Measurements from ENCODE around the gene DDB1.

Gene DDB1

DNA sequence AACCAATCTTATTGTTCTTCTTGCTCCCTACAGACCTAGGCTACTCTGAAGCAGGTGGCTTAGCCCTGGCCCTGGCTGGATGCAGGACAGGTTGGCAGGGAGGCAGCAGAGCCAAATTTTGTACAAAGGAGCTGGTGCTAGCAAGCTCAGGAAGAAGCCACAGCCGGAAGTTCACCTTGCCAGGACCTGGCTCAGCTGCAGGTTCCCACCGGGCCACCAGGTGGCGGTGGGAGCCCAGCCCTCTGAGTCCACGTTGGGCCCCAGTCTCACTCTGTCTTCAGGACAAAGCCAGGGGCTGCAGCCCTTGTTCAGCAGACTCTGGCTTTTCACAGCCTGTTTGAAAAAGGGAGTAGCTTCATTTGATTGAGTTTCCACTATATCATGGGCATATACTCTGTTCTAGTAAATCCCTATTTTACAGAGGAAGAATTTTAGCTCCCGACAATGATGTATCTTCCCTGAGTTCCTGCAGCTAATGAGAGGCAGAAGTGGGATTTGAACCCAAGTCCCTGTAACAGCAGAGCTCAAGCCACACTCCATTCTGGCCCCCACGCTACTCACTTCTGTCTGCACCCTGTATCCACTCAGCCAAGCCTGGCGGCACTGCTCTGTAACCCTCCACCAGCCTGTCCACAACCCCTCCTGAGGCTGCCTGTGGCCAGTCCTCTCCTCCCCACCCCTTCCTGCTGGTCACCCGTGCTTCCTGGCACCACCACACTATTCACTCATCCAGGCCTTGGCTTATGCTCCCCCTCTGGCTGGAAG lies 3.4 kb upstream of the DDB1 start:
- peak; percentile 46 for DNase-seq (ENCODE audit: low spot score)

DNA sequence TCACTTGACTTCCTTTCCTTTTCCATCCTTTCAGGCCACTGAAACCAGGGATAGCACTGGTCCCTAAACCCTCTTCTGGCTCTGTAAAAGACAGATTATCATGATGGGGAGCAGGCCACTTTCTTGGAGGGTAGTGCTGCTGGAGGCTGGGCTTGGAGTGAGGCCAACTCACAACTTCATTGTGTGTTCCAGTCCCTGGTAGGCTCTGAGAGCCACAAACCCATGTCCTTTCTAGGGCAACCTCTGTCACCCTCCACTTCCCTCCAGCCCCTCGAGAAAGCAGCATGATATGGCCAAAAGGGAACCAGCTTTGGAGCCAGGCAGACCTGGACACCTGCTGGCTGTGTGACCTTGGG lies 2.4 kb upstream of the DDB1 start:
- DNase-seq (ENCODE audit: low spot score) = no peak

DNA sequence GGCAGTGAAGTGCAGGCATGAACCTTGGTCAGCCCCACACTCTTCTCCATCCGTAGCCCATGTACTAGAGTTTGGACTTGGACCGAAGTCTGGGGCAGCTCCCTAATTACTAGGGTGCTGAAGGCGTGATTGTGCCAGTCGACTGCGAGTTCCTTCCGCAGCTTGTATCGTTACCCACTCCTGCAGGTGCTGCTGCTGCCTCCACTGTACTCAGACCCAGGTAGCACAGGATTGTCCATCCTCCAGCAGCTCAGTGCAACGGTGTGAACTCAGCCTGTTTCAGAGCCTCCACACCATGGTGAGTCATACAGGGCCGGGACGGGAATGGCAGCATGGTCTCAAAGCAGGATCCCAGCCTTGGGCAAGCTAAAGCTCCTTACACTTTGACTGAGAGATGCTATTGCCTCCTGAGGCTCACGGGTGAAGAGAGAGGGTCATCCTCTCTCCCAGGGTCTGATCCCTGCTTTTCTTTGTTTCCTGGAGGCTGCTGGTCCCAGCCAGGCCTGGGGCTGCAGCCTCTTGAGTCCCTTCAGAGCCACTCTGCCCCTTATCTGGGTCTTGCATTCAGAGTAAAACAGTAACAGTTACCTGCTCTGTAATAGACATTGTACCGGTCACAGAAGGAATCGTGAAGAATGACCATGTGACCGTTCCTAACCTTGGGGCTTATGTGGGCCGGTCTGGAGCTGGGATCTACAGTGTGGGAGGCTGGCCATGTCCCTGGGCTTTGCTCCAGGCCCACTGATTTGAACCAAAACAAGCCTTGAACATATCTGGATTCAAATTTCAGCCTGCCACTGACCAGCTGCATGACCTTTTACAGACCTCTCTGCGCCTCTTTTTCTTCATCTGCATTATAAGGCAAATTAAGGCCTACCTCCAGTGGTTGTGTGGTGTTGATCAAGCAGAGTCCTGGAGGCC lies 1.8 kb upstream of the DDB1 start:
- no peak for DNase-seq (ENCODE audit: low spot score)

DNA sequence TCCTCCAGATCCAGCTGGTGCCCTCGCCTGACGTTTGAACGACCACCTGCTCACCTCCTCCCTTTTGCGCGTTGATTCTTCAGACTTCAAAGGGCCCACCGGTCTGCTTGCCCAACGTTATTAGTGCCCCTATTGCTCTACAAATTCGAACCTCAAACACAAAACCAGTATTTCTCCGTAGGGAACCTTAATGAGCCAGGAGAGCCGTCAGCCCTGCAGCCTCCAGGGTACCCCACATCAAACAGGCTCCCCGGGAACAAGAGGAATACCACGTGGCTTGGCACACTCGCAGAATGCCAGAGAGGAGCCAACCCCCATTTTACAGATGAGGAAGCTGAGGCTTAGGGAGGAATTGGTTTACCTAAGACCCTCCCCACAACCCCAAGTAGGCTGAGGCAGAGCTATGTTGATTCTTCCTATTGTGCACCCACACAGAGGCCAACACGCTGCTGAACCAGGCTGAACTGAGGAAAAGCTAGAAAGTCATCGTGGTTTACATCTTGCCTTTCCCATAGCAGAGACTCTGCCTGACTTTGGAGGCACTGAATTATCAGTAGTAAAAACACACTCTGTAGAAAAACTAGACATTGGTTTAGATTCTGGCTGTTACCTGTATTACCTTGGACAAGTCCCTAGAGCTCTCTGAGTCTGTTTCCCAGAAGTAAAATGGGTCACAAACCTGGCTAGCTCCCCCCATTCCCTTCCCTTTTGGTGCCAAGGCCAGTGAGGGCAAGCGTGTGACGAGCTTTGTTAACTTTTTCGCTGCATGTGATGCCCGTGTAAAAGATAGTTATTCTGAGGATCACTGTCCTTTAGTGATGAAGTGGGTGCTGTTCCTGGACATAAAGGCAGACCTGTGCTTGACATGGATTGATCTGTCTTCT lies 887 bp upstream of the DDB1 start:
- no peak for DNase-seq (ENCODE audit: low spot score)

DNA sequence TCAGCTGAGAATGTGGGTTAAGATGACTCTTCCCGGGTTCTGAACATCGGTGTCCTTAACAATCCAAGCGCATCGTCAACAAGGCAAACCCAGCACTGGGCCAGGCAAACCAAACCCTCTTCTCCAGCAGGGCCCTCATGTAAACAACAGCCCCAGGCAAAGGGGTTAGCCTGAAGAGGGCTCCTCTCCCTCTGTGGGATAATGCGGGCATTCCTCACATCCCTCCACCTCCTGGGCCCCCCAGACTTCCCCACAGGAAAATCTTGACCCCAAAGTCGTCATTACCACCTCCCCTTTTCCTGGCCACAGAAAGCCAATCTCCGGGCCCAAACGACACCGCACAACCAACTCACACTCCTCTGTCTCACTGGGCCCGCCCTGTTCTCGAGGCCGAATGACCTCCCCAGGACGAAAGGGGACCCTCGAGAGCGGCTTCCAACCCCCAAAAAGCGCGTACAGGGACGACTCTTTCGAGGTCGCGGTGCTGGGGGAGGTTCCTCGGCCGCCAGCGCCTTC lies 566 bp downstream of the DDB1 start:
- no peak for DNase-seq (ENCODE audit: low spot score)

DNA sequence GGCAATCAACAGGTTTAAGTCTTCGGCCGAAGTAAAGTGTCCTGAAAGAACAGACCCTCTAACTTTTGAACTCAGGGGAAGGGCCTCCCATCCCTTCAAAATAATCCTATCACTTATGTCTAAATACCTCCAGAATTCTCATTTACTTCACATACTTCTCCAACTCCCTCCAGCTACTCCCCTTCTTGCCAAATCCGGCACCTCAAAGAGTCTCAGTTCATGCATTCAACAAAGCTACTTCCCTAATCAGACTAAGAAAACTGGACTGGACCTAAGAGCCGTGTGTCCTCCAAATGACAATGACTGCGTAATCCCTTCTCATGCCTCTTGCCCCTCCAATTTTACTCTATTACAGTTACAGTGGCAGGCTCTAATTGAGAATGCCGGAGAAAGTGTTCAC lies 1.3 kb downstream of the DDB1 start:
- DNase-seq (ENCODE audit: low spot score) = no peak

DNA sequence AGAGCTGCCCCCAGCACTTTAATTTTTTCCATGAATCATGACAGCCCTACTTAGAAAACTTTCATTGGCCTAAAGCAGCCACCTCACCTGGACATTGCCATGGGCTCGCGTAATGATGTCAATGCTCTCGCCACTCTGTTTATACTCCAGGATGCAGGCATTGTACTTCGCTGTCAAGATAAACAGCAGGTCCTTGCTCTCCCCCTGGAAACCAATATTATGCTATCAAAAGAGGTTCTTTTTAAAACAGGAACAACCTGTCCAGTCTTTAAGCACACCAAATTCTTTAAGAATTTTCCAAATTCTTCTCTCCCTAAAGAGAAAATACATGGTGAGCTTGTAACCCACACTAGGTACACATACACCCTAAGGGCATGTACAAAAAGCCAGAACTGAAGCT lies 3.0 kb downstream of the DDB1 start:
- DNase-seq (ENCODE audit: low spot score) = no peak

DNA sequence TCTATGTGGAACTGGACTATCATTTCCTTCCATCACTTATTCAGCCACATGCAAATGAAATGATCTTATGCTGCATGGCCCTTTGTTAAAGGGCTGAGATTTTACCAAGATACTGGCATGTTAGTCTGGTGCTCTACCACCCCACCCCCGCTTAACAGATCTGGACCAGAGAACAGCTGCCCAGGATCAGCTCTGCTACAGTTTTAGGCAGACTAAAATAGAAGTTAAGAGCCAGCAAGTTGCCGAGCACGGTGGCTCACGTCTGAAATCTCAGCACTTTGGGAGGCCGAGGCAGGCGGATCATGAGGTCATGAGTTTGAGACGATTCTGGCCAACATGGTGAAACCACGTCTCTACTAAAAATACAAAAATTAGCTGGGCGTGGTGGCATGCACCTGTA lies 4.6 kb downstream of the DDB1 start:
- no peak for DNase-seq (ENCODE audit: low spot score)

DNA sequence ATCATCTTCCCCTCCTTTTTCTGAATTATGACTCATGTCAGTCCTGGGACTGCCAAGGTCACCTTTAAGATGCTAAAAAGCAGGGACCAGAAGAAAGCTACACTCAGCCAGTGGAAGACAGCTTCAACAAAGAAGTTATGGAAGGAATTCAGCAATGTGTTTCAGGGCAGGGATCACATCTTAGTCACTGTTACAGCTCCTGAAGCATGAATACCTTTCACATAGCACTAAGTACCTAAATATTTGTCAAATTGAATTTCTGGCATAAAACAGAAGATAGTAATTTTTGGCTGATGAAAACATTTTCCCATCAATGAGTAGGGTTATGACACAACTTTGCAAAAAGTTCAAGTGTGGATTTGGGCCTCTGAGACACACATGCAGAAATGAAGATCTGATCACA lies 5.2 kb downstream of the DDB1 start:
- no peak for DNase-seq (ENCODE audit: low spot score)

DNA sequence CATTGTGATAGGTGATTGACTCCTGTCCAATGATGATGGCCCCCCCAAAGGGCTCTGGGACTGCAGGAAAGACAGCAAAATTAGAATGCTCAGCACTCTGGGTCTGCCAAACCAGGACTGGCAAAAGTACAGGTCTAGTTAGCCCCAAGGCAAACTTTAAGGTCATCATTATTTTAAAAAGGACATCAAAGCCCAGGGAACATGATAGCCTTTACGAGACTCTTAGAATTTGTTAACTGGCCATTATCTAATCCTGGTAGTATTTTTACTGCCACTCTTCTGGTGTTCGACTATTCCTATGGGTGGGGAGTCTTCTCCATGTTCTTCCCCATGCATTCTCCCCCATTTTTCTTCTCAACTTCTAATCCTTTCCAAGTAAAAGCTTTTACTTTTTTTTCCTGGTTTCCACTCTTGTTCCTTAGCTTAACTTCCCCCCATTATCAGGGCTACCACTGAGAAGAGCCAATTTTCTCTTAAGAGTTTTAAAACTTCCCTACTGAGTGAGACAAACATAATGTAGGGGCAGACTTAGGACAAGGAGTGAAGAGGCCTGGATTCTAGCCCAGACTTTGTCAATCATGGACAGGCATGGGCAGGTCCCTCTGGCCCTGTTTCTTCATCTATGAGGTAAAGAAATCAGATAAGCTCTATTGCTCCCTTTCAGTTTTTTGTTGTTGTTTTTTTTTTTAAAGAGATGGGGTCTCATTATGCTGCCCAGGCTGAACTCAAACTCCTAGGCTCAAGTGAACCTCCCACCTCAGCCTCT lies 7.1 kb downstream of the DDB1 start:
- no peak for DNase-seq (ENCODE audit: low spot score)

DNA sequence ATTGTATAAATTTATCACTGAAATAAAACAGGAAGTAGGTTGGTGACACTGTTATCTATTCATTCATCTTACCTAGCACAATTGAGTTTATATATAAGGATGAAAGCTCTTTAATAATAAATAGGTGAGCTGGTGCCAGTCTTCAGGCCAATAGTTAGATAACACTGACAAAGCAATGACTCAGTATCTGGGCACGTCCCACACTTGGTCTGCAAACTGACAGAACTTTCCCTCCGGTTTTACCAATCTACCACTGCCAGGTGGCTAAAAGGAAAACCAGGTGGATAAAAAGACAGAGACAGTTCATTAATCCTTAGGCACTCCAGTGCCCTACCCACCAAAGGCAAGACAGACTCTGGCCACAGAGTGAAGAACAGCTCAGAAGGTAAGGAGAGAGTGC lies 17.6 kb downstream of the DDB1 start:
- DNase-seq (ENCODE audit: low spot score) = no peak

DNA sequence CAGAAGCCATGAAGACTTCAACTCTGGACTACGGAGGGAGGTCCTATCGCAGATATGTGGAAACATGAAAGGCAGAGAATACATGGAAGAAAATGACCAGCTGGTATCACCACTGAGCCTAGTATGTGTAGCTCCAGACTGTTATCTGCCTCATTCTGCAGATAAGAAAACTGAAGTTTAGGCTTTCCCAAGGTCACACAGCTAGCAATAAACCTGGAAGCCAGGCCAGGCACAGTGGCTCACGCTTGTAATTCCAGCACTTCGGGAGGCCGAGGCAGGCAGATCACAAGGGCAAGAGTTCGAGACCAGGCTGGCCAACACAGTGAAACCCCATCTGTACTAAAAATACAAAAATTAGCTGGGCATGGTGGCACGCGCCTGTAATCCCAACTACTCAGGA lies 22.2 kb downstream of the DDB1 start:
- no peak for DNase-seq (ENCODE audit: low spot score)

DNA sequence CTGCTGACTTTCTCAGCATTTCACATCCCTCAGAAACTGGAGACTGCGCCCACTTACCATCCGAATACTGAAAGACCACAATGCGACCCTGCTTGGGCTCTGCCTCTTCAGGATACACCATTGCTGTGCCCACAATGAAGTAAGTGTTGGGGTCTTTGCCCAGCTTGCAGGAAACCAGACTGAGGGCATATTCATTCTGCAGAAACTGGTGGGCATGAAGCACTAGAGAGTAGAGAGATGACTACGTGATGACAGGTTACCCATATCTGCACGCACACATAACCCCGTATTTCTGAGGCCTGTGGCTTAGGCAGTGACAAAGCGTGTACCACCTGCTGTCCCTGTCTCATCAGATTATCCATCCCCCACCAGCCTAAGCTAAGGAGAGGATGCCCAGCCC lies 23.2 kb downstream of the DDB1 start:
- DNase-seq (ENCODE audit: low spot score) = no peak

DNA sequence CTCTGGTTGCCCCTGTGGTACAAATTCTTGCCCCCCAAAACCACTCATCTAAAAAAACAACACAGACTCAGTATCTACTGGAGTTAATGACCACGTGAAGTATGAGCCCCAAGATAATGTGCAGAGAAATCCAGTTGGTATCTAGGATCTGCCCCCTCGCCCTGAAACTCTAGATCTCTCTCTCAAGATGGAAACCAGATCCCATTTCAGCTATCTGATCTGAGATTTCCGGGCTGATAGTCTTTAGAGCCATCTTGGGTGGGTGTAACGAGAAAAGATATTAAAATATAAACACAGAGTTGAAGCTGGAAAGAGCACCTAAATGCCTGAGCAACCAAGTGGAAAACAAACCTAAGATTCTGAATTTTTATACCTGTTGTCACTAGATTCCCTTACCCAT lies 23.8 kb downstream of the DDB1 start:
- no peak for DNase-seq (ENCODE audit: low spot score)

DNA sequence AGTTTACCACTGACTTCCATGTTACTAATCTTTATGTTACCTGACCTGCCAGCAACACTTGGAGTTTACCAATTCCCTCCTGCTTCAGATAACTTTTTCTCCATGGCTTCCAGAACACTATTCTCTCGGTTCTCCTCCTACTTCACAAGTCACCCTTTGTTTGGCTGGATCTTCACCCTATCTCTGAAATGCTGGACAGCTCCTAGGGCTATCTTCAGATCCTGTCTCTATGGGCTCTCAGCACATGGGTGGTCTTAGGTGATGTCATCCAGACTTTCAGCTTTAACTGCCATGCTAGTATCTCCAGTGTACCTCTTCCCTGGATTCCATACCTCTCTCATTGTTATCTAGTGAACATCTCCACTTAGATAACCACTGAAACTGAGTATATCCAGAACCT lies 25.6 kb downstream of the DDB1 start:
- DNase-seq (ENCODE audit: low spot score) = no peak

DNA sequence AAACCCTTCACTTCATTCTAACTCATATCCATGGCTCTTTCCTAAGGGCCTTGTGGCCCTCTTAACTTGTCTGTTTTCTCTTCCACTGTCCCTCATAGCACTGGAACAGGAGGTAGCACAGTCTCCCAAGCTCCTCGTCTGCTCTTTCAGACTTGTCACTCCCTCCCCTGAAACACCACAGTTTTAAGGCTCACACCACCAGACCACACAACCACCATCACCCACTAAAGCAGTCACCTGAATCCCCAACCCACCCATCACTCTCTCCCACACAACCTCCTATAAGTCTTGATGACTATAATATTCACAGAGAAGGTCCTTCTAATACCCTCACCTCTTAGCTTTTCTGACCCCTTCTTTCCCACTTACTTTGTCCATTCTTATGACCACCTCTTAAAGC lies 26.7 kb downstream of the DDB1 start:
- DNase-seq (ENCODE audit: low spot score) = no peak

DNA sequence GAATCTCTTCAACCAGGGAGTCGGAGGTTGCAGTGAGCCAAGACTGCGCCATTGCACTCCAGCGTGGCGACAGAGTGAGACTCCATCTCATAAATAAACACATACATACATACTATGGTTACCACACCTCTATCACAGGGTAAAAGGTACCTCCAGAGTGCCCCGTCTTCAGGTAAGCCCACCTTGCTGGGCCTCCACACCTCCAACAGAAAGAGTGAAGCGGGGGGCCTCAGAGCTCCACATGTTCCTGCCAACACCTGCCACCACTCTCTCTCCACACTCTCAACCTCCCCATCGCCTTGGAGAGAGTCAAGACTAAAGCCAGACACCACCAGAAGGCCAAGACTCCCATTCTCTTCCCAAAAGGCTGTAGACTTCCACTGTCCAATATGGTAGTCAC lies 27.5 kb downstream of the DDB1 start:
- no peak for DNase-seq (ENCODE audit: low spot score)

DNA sequence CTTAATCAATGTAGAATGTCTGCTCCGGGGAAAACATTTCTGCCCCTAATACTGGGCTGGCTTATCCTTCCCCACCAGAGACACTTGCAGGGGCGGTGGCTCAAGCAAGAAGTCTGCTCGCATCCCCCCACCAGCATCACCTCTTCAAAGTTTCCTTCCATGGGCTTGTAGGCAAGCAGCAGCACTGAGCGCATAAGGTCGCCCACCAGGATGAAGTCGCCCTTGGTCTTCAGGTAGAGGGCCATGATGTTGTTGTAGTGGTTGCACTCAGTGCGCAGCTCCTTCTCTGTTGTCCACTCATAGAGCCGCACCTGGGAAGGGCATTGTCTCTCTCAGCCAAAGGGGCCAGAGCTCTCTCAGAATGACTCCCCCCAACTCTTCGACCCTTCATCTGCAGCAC lies 29.2 kb downstream of the DDB1 start:
- DNase-seq (ENCODE audit: low spot score) = no peak

DNA sequence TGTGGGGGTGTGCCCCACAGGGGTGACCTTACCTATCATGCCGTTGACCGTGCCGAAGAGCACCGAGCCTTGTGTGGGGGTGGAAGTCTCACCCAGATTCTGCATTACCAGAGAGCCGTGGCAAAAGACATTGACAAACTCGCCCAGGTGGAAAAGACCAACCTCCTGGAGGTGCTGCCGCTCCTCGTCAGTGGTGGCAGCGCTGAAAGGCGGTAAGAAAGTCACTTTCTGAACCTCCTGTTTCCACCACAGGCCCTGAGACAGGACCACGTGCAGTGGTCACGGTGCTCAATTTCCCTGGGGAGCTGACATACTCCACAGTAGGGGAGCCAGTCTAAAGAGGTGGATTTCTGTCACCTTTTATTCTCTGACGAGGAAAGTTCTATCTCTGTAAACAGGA lies 30.4 kb downstream of the DDB1 start:
- no peak for DNase-seq (ENCODE audit: low spot score)

DNA sequence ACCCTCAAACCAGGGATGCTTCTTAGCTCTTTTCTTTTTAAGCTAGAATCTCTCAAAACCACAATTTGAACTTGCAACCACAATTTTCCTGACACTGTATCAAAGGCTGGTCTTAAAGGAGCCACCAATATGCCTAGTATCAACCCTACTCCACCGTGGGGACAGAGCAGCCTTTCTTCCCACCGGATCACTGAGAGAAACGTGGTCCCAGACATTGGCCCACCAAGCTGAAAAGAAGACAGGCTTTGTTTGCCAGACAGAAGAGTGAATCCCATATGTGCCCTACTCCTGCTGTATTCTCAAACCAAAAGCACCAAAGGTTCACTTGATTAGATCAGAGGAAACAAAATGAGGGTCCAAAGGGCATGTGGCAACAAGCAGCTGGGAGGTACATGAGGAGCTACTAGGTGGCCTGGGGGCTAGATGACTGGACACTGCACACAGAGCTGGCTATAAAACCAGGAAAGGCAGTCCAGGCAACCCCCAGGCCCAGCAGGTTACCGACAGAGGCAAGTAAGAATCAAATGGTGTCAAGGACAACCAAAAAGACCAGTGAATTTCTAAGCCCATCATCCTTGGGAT lies 34.2 kb downstream of the DDB1 start:
- DNase-seq (ENCODE audit: low spot score) = no peak

DNA sequence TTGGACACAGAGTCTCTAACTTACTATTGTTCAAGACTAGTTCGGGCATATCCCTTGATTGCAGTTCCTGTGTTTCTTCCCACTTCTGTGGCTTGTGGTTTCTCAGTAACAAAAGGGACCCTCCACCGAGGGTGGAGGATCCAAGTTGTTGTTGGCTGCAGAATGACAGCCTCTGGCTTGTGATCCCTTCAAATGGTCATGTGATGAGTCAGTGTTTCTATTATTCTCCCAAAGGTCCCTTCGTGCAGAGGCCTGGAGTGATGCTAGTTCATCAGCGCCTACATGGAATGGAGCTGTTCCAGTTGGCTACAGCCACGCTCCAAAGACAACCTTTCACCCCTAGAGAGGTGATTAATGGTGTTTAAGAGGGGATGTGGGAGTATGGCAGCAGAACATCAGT lies 35.2 kb downstream of the DDB1 start:
- DNase-seq (ENCODE audit: low spot score) = peak; percentile 47

Measured in putamen (tissue), 1 donor.